Hepatocyte (in vitro differentiated cells): ENCODE data around the gene SETBP1. TPM values are rescaled to one million over a fixed set of nuclear protein-coding genes. Genes with fewer than 3 reads are reported as not detected.

Experiments used
- DNase-seq: peaks from one replicate; pipeline ENCODE4 v3.0.0-alpha.2; 2016; ENCODE audit warnings: low spot score
- H2AFZ ChIP-seq: fragments of 200-600 bp; sonication (generic); 2 replicates; pipeline ENCODE4 v1.6.0; 2016; ENCODE audit warnings: antibody characterized with exemption, mild to moderate bottlenecking
- H3K27ac ChIP-seq: fragments of 200-600 bp; sonication (generic); 2 replicates; pipeline ENCODE4 v1.5.1; 2016; ENCODE audit warnings: mild to moderate bottlenecking
- H3K27me3 ChIP-seq: fragments of 200-600 bp; sonication (generic); 2 replicates; pipeline ENCODE4 v1.6.1; 2016
- H3K36me3 ChIP-seq: fragments of 200-600 bp; sonication (generic); replicated peaks from 2 replicates; pipeline ENCODE4 v1.5.1; 2016; ENCODE audit warnings: low read depth; ENCODE audit not compliant: insufficient read depth
- H3K4me1 ChIP-seq: fragments of 200-600 bp; sonication (generic); 2 replicates; pipeline ENCODE4 v1.5.1; 2016; ENCODE audit warnings: mild to moderate bottlenecking, moderate library complexity; ENCODE audit not compliant: insufficient read depth
- H3K4me2 ChIP-seq: fragments of 200-600 bp; sonication (generic); 2 replicates; pipeline ENCODE4 v1.6.0; 2016
- H3K4me3 ChIP-seq: fragments of 200-600 bp; sonication (generic); 2 replicates; pipeline ENCODE4 v1.5.1; 2016; ENCODE audit warnings: mild to moderate bottlenecking
- H3K79me2 ChIP-seq: fragments of 200-600 bp; sonication (generic); 2 replicates; pipeline ENCODE4 v1.6.0; 2017; ENCODE audit warnings: mild to moderate bottlenecking
- H3K9me2 ChIP-seq: fragments of 200-600 bp; sonication (generic); replicated peaks from 2 replicates; pipeline ENCODE4 v1.6.0; 2017; ENCODE audit warnings: mild to moderate bottlenecking; ENCODE audit not compliant: insufficient read depth
- H3K9me3 ChIP-seq: fragments of 200-600 bp; sonication (generic); 2 replicates; pipeline ENCODE4 v1.5.1; 2016; ENCODE audit warnings: low read depth, mild to moderate bottlenecking
- H4K20me1 ChIP-seq: fragments of 200-600 bp; sonication (generic); 2 replicates; pipeline ENCODE4 v1.6.0; 2016; ENCODE audit warnings: mild to moderate bottlenecking; ENCODE audit not compliant: insufficient read depth, poor library complexity, severe bottlenecking
- CTCF ChIP-seq: fragments of 200-600 bp; sonication (generic); IDR thresholded peaks from 2 replicates; pipeline ENCODE4 v1.5.1; 2016; ENCODE audit warnings: antibody characterized with exemption, mild to moderate bottlenecking; ENCODE audit not compliant: poor library complexity
- EZH2 ChIP-seq: fragments of 200-600 bp; sonication (generic); IDR thresholded peaks from 2 replicates; pipeline ENCODE4 v1.6.1; 2016; ENCODE audit warnings: antibody characterized with exemption, mild to moderate bottlenecking, borderline replicate concordance
- EZH2phosphoT487 ChIP-seq: fragments of 200-600 bp; sonication (generic); IDR thresholded peaks from one replicate; pipeline ENCODE4 v1.6.1; 2018; ENCODE audit warnings: antibody characterized with exemption, mild to moderate bottlenecking, low read depth, moderate library complexity; ENCODE audit not compliant: unreplicated experiment, severe bottlenecking
- WGBS: methylation state at CpG from one replicate; pipeline ENCODE4 v1.1.6; 2016; ENCODE audit warnings: low lambda C conversion rate; ENCODE audit errors: missing lambda C conversion rate; 5-methylcytosine and 5-hydroxymethylcytosine counted together
- polyA plus RNA-seq: library from polyadenylated mRNA; unstranded; fragments of >200 nt; fragmentation: Nextera tagmentation; extraction: Ambion mirVana; gene quantifications from 2 replicates; pipeline ENCODE4 v1.2.1, GENCODE V29; 2016
- total RNA-seq: library from RNA; depleted of rRNA; stranded (reverse); fragments of >200 nt; gene quantifications from 2 replicates; pipeline ENCODE4 v1.2.3, GENCODE V29; 2014

The SETBP1 gene
- total and polyA plus RNA-seq, 2 experiments from 2014 or later, result 10.3 to 21.1 TPM

GRCh38 chr18:45073556-45073955, 392.9 kb downstream of the SETBP1 start:
- Histone ChIP-seq H3K4me2 (no peak overlapping the region), H4K20me1 (no peaks in the 10 kb centered on the region), H3K27ac (no peak overlapping the region), H3K27me3 (no peaks in the 10 kb centered on the region), H2AFZ (no peak overlapping the region), H3K9me3 (no peaks in the 10 kb centered on the region), H3K79me2 (no peaks in the 10 kb centered on the region), H3K9me2 (no peaks in the 10 kb centered on the region), H3K4me3 (no peak overlapping the region), H3K36me3 (no peaks in the 10 kb centered on the region), H3K4me1 (peaks cover 10% of the 10 kb centered on the region)
- TF ChIP-seq EZH2, result no peak
- no peak for TF ChIP-seq EZH2phosphoT487
- TF ChIP-seq CTCF, result no peak
- no peak for DNase-seq

DNA sequence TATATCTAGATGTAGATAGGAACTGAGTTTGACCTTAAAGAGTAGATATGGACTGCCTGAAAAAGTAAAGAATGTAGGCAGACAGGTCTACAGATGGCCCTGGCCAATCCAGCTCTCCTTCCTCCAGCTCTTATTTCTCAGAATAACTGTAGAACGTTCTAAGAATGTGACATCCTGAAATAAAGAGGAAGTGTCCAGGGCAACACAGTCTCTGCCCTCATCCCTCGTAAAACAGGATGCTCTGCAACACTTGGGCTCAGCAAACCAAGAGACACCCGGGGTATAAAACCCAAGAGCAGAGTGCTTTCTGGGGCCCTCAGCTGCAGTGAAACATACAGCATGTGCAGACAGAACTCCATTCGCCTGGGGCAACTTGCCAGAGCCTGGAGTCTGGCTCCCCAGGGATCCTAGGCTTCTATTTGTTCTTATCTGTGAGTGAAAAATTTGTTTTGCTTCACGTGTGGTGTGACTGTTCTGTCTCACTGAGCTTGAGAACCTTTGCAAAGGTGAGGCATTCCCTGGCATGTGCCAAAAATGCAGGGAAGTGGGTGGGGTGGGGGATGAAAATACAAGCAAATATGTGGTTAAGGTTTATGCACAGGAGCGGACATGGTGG, 401.0 kb downstream of the SETBP1 start:
- Histone ChIP-seq H3K79me2 (no peaks in the 10 kb centered on the region), H3K27me3 (no peaks in the 10 kb centered on the region), H3K27ac (no peak overlapping the region), H3K9me3 (no peaks in the 10 kb centered on the region), H3K36me3 (no peaks in the 10 kb centered on the region), H3K9me2 (no peaks in the 10 kb centered on the region), H2AFZ (no peak overlapping the region), H3K4me3 (no peak overlapping the region), H3K4me2 (no peak overlapping the region), H3K4me1 (no peaks in the 10 kb centered on the region), H4K20me1 (no peaks in the 10 kb centered on the region)
- DNase-seq, result no peak
- WGBS, result 81% methylated on average over 6 of the region's 6 CpGs
- no peak for TF ChIP-seq EZH2
- no peak for TF ChIP-seq CTCF
- no peak for TF ChIP-seq EZH2phosphoT487

- no peaks in the 10 kb centered on the region for H3K4me1 ChIP-seq
- no peak overlapping the region for H3K4me3 ChIP-seq
- H3K9me3 ChIP-seq, result no peaks in the 10 kb centered on the region
- no peaks in the 10 kb centered on the region for H3K9me2 ChIP-seq
- 88% methylated on average over 8 of the region's 8 CpGs for WGBS
- no peak for DNase-seq
- no peaks in the 10 kb centered on the region for H3K27me3 ChIP-seq
- TF ChIP-seq EZH2 (no peak), EZH2phosphoT487 (no peak), CTCF (no peak)
- peak overlapping the region; percentile 57 for H3K27ac ChIP-seq
- H3K4me2 ChIP-seq, result no peak overlapping the region
- H3K36me3 ChIP-seq, result no peaks in the 10 kb centered on the region
- no peak overlapping the region for H2AFZ ChIP-seq
- no peaks in the 10 kb centered on the region for H3K79me2 ChIP-seq
- H4K20me1 ChIP-seq, result no peaks in the 10 kb centered on the region
Observed at GRCh38 chr18:45083226-45083855, 402.7 kb downstream of the SETBP1 start.
